NCI-H1694 (cell line): ENCODE results near the gene TRAPPC2L.
A peak's percentile ranks its signal among the peaks of the same experiment; 100 is the strongest.
"Not testable (repeated sequence)": the region's sequence is repeated elsewhere in the genome, so short reads cannot be mapped to it uniquely, and the experiment has no call there.

Experiments used
- DNase-seq: peaks from one replicate; lab custom pipeline; 2025; lab: John Stamatoyannopoulos, UW

The TRAPPC2L gene

GRCh38 chr16:88878356-88878755 lies 21.4 kb downstream of the TRAPPC2L start:
- no peak for DNase-seq

DNA sequence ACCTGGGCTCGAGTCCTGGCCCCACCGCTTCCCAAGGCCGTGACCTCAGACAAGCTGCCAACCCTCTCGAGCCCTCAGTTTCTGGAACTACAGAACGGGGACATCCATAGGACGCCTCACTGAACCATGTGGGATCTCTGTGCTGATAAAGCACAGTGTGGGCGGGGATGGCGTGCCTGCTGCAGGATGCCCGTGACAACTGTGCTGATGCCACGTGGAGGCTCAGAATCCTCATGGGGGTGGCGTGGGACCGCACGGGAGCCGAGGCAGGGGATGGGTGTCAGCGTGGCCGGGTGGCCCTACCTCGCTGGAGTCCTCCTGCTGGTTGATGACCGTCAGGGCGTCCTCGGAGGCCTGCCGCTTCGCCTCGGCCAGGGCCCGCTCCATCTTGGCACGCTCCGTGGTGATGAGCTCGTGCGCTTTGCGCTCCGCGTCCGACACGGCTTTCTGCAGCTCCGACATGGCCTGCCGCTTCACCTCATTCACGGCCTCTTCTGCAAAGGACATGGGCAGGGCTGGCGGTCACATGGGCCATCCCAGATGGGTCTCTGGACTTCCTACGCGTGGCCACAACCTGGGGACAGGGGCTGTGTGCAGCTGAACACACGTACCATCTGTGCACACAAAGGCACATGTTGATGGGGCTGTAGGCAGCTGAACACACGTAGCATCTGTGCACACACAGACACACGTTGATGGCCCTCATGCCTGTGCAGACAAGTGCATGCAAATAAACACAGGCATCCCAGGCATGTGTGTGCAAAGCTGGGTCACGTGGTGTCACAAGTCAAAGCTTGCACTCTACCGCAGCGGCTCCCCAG lies 22.2 kb downstream of the TRAPPC2L start:
- DNase-seq = peak; percentile 20

DNA sequence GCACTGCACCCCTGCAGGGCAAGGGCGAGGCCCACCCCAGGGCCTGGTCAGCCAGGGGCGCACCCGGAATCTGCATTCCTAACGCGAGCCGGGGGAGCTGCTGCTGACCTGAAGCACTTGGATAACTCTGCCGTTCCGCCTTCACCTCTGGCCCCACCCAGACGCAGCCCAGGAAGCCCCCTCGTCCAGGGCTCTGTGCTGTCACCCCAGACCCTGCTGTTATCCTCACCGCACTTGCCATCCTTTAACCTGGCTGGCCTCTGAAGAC lies 22.8 kb downstream of the TRAPPC2L start:
- no peak for DNase-seq

DNA sequence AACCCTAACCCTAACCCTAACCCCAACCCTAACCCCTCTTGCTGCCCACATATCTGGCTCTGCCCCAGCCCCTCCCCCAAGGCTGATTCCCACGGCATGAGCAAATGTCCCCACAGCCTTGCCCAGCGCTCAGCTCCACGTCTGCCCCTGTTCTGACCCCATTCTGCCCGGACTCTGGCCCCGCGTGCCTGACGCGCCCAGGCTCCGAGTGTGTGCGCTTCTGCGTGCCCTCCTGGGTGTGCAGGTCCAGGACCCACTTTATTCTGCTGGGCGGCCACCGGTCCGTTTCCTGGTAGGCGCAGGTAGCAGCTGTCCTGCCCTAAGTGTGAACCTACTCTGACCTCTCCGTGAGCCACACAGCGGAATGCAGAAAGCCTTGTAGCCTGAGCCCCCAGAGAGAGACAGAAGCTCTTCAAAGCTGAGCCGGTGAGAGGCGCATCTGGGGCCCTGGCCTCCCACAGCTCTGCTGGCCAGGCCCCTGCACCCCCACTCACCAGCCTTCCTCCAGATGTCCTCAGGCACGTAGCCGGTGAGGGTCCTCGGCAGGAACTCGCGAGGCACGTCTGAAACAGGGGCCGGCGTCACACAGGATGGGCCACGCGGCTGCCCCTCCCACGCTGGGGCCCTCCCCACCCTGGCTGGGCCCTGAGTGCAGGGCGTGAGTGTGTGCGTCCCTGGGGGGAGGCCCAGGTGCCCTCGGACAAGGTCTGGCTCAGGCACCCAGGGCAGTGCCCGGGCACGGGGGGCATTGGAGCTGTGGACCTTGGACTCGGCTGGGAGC lies 23.5 kb downstream of the TRAPPC2L start:
- DNase-seq = no peak

DNA sequence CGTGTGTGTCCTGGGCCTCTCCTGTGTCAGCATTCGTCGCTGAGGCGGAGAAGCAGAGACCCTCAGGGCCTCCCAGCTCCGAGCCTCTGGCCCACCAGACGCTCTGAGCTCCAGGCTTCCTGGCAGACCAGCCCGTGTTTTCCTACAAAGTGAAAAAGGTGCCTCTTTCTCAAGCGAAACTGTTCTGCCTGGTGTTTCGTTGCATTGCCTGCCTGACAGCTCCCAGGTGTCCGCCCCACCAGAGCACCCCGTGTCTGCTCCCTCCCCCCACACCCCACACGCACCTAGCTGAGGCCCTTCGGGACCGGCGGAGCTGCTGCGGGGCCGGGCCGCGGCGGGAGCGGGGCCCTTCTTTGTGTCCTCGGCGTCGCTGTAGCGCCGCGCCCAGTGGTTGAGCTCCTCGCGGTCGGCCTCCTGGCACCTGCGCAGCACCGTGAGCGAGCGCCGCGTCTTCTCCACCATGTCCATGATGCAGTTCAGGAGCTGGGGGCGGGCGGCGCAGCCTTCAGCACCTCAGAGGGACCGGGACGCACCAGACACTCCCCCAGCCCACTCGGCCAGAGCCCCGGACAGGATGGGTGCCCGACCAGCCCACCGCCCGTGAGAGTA lies 24.2 kb downstream of the TRAPPC2L start:
- DNase-seq = no peak

DNA sequence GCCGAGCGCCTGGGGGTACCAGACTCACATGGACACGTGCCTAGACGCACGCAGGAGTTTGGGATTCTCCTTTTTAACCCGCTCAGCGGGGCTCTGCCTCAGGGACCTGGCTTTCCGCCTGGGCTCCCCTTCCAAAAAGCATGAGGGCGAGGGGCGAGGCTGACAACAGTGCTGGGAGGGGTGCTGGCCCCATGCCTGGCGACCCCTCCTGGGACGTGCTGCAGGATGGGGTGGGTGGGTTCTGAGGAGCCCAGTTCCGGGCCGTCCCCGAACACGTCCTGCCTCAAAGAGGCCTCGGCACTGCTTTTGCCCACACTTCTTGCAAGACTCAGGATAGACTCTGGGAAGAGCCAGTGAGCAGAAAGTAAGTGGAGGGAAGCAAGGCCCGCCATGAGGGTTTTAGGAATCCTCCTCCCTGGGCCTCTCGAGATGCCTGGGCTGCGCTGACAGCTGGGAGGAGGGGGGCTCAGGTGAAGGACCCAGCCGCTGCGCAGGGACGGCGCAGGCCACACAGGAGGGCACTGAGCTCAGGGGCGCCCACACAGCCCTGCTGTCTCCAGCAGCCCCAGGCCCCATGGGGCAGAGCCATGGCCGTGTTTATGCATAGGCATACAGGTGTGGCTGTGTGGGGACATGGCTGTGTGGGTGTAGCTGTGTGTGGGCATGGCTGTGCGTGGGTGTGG lies 24.9 kb downstream of the TRAPPC2L start:
- DNase-seq = no peak

DNA sequence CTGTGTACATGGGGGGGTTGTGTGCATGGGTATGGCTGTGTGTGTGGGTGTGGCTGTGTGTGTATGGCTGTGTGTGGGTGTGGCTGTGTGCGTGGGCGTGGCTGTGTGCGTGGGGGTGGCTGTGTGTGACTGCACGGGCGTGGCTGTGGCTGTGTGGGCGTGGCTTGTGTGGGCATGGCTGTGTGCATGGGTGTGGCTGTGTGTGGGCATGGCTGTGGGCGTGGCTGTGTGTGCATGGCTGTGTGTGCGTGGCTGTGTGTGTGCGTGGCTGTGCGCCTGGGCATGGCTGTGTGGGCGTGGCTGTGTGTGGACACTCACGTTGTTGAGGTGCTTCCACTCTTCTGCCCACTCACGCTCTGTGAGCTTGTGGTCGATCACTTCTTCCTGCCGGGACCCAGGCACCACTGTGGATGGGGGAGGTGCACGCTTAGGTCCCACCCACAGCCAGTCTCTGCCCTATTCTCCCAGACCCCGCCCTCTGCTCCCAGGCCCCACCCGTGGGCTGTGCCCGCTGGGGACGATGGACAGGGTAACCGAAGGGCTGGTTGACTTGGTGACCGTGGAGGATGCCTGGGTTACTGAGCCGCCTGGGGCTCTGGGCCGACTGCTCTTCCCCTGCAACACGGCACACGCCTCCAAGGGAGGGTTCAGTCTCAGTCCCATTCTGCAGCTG lies 25.6 kb downstream of the TRAPPC2L start:
- DNase-seq = no peak

DNA sequence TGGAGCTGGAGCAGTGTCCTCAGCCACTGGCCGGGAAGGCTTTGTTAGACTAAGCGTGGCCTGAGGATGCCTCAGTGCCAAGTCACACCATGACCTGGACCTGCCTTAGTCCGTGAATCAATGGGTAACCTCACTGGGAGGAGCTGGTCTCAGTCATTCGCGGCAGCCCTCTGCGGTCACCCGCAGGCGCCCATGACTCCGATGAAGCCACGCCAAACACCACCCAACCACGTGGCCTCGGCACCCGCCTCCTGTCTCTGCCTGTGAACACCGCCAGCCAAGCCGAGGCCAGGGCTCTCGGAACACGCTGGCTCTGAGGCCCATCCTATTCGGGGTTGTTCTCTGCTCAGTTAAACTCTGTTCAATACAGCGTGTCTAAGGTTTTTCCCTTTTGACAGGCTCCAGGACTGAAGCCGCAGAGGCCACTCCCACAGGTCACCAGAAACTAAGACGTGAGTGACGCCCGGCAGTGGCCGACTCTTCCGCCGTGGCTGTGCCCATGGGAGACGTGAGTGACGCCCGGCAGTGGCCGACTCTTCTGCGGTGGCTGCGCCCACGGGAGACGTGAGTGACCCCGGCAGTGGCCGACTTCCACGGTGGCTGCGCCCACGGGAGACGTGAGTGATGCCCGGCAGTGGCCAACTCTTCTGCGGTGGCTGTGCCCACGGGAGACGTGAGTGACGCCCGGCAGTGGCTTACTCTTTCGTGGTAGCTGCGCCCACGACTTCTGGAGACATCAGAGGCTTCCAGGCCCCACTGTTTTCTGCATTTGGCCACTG lies 26.4 kb downstream of the TRAPPC2L start:
- DNase-seq = no peak

DNA sequence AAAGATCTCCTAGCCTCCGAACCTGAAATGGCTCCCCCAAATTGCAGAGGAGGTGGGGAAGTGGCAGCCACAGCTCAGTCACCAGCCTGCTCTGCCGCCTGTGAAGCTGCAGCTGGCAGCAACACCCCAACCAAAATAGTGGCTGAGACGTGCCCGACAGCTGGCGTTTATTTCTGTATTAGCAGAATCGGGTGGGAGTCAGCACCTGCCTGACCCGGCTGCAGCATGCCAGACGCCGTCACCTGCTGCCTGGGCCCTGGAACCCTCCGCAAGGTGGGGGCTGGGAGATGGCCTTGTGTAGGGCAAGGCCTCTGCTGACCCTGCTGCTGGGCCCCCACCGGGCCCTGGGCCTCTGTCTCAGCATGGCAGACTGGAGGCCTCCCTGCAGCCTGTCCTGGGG lies 27.0 kb downstream of the TRAPPC2L start:
- DNase-seq = peak; percentile 61

DNA sequence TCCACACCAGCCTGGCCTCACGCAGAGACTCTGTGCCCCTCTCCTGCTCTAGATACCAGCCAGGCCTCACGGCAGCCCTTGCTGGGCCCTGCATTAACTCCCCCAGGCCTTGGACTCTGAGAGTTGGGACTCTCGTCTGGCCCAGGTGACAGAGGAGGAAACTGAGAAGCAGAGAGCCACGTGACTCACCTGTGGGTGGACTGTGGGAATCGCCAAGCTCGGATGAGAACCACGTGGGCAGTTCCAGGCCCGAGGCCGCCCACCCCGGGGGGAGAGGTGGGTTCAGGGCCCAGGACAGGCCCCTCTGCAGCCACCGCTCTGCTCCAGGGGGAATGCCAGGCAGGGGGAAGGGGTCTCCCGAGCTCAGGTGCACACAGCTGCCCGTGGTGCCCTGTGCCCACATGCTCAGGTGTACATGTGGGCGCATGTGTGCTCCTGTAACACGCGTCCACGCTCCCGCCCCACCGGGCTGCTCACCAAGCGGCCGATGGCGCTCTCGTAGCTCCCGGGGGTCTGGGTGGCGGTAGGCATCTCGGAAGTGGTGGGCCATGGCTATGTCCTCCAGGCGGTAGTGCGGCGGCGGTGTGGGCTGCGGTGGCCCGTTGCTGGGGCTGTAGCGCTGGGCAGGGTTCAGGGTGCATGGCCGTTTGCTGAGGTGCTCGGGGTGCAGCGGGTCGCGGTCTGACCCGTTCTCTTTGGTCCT lies 27.8 kb downstream of the TRAPPC2L start:
- DNase-seq = no peak

- no peak for DNase-seq
These were observed 28.9 kb downstream of the TRAPPC2L start for GRCh38 chr16:88885693-88886280.

DNA sequence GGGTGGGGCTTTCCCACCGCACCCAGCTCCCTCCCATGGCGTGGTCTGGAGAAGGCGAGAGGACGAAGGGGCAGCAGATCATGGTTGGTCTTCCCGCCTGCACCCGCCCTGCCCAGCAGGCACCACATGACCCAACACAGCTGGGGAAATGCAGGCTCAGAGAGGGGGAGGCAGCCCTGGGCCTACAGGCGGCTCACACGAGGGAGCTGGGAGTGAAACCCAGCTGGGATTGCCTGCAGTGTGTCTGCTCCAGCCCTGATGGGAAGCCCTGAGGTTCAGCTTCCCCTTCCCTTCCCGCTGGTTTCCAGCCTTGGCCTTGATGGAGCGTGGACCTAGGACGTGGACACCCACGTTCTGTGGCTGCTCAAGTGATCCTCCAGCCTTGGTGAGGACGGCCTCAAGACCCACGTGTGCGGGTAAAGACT lies 29.5 kb downstream of the TRAPPC2L start:
- DNase-seq = no peak

- no peak for DNase-seq
These were observed 30.1 kb downstream of the TRAPPC2L start for GRCh38 chr16:88886845-88887521.

GRCh38 chr16:88888057-88888456 lies 31.1 kb downstream of the TRAPPC2L start:
- no peak for DNase-seq

- DNase-seq = peak; percentile 34
These were observed 31.8 kb downstream of the TRAPPC2L start for GRCh38 chr16:88888461-88889387.

DNA sequence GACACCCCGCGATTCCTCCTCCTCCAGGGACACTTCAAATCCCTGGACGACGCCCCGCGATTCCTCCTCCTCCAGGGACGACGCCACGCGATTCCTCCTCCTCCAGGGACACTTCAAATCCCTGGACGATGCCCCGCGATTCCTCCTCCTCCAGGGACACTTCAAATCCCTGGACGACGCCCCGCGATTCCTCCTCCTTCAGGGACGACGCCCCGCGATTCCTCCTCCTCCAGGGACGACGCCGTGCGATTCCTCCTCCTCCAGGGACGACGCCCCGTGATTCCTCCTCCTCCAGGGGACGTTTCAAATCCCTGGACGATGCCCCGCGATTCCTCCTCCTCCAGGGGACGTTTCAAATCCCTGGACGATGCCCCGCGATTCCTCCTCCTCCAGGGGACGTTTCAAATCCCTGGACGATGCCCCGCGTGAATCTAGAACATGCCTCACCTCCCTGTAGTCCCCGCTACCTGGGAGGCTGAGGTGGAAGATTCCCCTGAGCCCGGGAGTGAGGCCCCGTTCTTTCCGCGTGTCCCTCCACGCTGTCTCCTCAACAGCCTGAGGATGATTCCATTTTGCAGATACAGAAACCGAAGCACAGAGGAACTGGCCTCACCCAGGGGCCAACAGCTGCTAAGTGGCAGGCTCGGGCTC lies 32.9 kb downstream of the TRAPPC2L start:
- not testable (repeated sequence) for DNase-seq

DNA sequence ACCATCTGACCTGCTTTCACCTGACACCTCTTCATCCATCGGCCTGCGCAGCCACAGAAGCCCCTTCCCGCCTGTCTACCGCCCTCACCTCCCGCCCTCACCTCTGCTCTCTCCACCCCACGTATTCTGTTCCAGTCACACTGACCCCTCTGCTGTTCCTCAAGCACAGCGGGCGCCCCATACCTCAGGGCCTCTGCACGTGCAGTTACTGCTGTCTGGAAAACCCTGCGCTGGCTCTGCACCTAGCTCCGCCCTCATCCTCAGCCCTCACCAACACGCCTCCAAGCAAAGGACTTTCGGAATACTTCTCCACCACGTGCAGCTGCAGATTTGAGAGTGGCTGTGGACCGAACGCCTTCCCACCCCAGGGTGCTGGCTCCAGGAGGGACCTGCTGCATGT lies 34.2 kb downstream of the TRAPPC2L start:
- DNase-seq = no peak

- no peak for DNase-seq
These were observed 35.1 kb downstream of the TRAPPC2L start for GRCh38 chr16:88892065-88892464.
